Activated gamma-delta T cell treated with anti-CD3 and anti-CD28 coated beads, Interleukin-2, amount 50 U/mL, for 16 hours (primary cell): Measurements from ENCODE around the gene CEP70.
"Not testable (repeated sequence)": the region's sequence is repeated elsewhere in the genome, so short reads cannot be mapped to it uniquely, and the experiment has no call there.

Experiments
- DNase-seq: peaks from one replicate; pipeline ENCODE4 v3.0.0-alpha.2; 2020; ENCODE audit warnings: low read depth

CEP70 gene

GRCh38 chr3:138469874-138470273, 124.2 kb downstream of the CEP70 start:
- DNase-seq, result no peak

- DNase-seq, result no peak
Measured at GRCh38 chr3:138468886-138469285, 125.2 kb downstream of the CEP70 start.

- DNase-seq, result no peak
Measured at GRCh38 chr3:138468451-138468850, 125.6 kb downstream of the CEP70 start.

- DNase-seq, result no peak
Measured at GRCh38 chr3:138467931-138468330, 126.1 kb downstream of the CEP70 start.

GRCh38 chr3:138465925-138466324, 128.1 kb downstream of the CEP70 start:
- DNase-seq, result no peak

- DNase-seq, result no peak
Measured at GRCh38 chr3:138465451-138465850, 128.6 kb downstream of the CEP70 start.

- DNase-seq, result no peak
Measured at GRCh38 chr3:138464491-138464860, 129.6 kb downstream of the CEP70 start.

GRCh38 chr3:138463724-138464490, 130.2 kb downstream of the CEP70 start:
- DNase-seq, result no peak

- no peak for DNase-seq
Measured at GRCh38 chr3:138461896-138462295, 132.2 kb downstream of the CEP70 start.

GRCh38 chr3:138461246-138461645, 132.8 kb downstream of the CEP70 start:
- DNase-seq, result no peak

- DNase-seq, result no peak
Measured at GRCh38 chr3:138460536-138461205, 133.4 kb downstream of the CEP70 start.

GRCh38 chr3:138459619-138460535, 134.2 kb downstream of the CEP70 start:
- no peak for DNase-seq

GRCh38 chr3:138458774-138459499, 135.1 kb downstream of the CEP70 start:
- DNase-seq, result no peak

- DNase-seq, result no peak
Measured at GRCh38 chr3:138457863-138458735, 136.0 kb downstream of the CEP70 start.

GRCh38 chr3:138456961-138457862, 136.8 kb downstream of the CEP70 start:
- DNase-seq, result no peak

GRCh38 chr3:138455801-138456716, 138.0 kb downstream of the CEP70 start:
- DNase-seq, result no peak

GRCh38 chr3:138453940-138454339, 140.1 kb downstream of the CEP70 start:
- not testable (repeated sequence) for DNase-seq

GRCh38 chr3:138452436-138452835, 141.6 kb downstream of the CEP70 start:
- no peak for DNase-seq
